Measurements from ENCODE around the gene SH2D3C.
"Not testable (repeated sequence)": the region's sequence is repeated elsewhere in the genome, so short reads cannot be mapped to it uniquely, and the experiment has no call there.

Gene SH2D3C

DNA sequence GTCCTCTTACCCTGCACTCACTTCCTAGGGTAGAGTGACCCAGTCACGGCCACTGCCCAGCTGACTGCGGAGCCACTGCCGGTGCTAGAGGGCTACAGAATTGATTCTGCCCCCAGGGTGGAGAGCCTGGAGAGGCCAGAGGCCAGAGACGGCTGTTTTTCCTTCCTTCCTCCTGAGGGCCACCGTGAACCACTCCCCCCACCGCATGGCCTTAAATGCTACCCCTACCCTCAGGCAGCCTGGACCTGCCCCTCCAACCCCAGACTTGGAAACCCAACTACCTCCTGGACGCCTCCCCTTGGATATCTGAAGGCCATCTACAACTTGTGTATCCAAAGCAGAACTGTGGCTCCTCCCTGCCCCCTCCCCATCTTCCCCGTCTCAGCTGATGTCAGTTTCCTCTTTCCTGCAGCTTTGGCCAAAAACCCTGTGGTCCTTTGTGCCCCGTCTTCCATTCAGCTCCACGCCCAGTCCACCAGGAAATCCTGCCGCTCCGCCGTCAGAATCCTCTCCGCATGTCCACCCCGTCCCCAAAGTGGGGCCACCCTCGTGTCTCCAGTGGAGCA is 16.3 kb downstream of the SH2D3C start:
- DNase-seq = no peak

GRCh38 chr9:127761491-127761956 is 16.9 kb downstream of the SH2D3C start:
- DNase-seq = no peak

DNA sequence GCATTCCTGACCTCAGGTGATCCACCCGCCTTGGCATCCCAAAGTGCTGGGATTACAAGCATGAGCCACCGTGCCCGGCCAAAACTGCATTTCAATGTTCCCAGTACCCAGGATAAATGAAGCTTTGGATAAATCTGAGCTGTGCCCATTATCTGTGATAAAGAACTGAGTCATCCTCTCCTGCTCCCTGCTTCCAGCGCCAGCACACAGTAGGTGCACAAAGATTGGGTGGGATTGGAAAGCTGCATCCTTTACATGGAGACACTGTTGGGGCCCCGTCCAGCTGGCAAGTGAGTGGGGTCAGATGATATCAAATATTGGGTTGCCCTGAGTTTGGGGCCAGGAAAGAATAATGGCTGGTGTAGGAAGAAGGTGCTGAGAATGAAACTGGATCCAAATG is 17.4 kb downstream of the SH2D3C start:
- DNase-seq = no peak

DNA sequence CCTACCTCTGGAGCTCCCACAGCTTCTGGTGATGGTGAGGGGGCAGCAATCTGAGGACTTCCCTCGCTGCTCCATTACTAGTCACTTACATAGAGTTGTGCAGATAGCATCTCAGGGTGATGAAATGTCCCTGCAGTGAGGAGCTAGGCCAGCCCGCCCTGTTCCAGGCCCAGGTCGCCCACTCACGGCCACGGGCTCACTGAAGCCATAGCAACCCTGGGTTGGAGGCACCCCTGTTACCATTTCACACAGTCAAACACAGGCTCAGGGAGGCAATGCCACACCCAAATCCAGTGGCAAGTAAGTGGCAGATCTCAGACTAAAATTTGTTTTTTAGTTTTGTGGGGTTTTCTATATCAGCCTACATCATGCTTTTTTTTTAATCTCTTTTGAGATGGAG is 19.6 kb downstream of the SH2D3C start:
- DNase-seq = no peak

GRCh38 chr9:127756776-127757175 is 21.7 kb downstream of the SH2D3C start:
- not testable (repeated sequence) for DNase-seq

GRCh38 chr9:127756233-127756632 is 22.2 kb downstream of the SH2D3C start:
- no peak for DNase-seq

DNA sequence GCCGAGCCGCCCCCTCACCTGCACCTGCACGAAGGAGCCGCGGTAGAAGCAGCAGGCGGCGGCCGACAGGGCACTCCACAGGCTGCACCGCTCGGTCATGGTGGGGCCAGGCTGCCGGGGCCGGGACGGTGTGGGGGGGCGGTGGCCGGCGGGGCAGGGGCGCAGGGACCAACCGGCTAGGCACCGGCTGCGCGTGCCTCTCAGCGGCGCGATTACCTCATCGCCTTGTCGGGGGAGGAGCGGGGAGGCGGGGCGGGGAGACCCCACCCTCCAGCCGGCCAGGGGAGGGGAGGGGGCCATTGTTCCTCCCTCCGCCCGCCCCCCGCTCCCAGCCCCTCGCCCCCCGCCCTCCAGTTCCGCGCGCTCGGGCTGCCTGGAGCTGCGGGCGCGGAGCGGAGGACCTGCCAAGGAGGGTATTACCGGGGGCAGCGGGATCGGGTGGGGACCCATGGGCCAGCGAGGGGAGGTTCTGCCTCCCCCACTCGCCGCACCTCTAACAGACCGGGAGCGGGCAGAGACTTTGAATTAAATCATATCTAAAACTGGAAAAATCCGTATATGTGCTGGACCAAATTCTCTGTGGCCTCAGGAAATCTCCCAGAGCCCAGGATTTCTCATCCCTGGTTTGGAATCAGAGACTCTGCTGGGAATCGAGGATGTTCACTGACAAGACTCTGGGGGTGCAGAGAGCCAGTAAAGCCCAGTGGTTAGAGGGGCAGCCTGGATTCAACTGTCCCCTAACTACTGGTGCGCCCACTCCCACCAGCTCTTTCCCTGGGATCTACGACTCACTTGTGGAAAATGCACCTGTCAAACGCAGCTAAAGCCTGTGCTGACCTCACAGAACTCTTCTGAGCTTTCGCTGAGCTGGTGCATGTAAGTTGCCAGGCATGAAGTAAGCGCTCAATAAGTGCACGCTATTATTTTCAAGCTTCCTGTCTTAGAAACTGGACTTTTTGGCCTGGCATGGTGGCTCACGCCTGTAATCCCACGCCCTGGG is 23.1 kb downstream of the SH2D3C start:
- no peak for DNase-seq

- no peak for DNase-seq
These were observed 24.1 kb downstream of the SH2D3C start for GRCh38 chr9:127754099-127755060.

- no peak for DNase-seq
These were observed 24.8 kb downstream of the SH2D3C start for GRCh38 chr9:127753622-127754021.

DNA sequence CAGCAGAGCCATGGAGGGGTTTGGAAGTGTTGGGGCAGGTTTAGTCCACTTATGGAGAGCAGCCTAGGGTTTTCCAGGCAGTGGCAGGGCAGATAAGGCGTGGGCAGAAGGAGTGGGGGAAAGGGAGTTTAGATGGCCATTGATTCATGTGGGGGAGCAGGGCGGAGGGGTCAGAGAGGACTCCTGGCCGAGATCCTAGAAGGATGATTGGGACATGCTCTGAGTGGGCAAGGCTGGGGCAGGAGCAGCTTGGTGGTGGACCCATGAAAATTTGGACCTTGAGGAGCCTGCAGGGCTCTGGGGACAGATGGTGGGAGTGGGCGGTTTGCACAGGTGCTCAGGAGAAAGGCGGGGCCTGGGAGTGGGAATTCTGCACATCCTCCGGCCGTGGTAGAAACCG is 25.3 kb downstream of the SH2D3C start:
- no peak for DNase-seq

DNA sequence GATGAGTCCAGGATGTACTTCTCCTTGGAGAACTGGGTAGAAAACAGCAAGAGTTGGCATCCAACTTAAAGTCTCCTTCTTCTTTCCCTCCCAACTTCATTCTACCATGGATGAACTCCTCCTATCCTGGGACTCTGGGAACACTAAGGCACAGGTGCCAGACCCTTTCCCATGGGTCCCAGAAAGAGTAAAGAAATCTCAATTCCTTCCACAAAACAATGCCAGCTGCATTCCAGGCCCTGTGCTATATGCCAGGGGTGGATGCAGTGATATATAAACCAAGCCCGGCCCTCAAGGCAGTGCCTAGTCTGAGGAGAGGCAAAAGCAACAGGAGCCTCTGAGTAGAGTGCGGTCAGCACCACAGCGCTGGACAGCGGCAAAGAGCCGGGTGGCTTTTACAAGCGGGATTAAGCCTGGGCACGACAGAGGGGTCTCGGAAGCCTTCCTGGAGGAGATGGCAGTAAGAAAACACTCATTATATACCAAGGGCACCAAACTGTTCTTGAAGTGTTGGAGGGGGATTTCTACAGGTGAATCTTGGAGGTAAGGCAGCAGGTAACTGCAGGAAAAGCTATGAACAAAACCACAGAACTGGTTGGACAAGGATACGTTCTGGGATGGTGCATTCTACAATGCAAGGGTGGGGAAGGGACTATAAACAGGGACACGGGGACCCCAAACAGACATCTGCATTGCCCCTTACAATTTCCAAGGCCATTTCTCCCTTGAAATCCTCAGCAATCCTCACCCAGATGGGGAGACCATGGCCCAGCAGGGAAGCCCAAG is 27.0 kb downstream of the SH2D3C start:
- DNase-seq = no peak

DNA sequence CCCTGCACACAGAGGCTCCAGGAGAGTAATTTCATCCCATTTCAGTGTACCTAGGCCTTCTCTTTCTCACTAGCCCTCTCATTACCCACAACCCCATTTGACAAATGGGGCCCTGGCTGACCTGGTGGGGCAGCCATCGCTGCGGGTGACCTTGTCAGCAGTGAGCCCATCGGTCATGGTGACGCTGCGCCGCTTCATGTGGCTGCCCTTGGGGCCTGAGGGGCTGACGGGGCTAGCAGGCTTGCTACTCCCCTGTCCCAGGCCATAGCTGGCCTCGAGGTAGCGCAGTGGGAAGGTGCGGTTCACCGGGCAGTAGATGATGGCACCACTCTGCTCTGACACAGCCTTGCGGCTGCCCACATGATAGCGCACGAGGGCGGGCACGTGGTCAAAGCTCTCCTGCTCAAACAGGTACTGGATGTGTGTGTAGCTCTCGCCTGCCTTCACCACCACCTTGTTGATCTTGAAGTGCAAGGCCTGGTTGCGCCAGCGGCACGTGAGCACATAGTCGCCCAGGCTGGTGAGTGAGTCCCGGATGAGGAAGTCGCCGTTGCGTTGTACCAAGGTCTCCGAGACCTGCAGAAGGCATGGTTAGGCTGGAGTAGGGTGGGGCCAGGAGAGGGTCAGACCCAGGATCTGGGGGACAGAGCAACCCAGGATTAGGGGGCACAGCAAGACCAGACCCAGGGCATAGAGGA is 29.2 kb downstream of the SH2D3C start:
- DNase-seq = no peak

DNA sequence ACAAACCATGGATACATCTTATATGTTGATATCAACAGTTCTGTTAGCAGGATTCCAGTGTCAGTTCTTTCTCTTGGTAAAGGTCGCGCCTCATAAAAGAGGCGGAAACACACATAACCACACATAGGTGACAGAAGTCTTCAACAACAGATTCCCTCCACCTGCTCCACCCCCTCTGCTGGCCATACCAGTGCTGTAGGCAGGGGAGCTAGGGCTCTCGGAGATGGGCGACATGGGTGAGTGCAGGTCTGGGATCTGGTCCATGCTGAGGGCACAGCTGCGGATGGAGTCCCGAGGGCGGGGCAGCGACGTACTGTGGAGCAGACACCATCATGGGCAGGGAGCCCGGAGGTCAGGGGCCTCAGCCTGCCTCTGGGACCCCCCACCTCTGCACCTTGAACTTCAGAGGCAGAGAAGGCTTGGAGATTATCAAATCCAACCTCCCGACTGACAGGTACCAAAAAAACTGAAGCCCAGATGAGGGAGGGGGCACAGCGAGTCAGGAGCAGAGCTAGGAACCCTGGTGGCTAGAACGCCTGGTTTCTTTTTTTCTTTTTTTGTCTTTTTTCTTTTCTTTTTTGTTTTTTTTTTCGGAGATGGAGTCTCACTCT is 31.4 kb downstream of the SH2D3C start:
- DNase-seq = no peak

GRCh38 chr9:127744398-127745110 is 33.9 kb downstream of the SH2D3C start:
- DNase-seq = no peak

- DNase-seq = no peak
These were observed 35.9 kb downstream of the SH2D3C start for GRCh38 chr9:127742435-127743088.

DNA sequence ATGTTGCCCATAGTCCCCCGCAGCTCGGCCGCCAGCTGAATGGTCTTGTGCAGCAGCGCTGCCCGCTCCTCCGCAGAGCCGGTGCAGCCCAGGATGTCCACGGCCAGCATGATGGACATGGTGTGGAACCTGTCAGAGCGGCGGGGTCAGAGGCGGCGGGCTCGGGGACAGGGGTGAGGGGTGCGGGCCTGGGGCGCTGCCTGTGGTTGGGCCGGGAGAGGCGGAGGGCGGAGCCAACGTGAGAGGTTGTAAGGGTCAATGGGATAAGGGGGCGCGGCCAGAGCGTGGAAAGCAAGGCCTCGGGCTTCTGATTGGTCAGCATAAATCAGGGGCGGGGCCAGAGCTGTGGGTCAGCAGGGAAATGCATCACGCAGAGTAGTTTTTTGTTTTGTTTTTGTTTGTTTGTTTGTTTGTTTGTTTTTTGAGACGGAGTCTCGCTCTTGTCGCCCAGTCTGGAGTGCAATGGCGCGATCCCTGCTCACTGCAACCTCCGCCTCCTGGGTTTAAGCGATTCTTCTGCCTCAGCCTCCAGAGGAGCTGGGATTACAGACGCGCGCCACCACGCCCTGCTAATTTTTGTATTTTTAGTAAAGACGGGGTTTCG is 36.5 kb downstream of the SH2D3C start:
- DNase-seq = no peak

DNA sequence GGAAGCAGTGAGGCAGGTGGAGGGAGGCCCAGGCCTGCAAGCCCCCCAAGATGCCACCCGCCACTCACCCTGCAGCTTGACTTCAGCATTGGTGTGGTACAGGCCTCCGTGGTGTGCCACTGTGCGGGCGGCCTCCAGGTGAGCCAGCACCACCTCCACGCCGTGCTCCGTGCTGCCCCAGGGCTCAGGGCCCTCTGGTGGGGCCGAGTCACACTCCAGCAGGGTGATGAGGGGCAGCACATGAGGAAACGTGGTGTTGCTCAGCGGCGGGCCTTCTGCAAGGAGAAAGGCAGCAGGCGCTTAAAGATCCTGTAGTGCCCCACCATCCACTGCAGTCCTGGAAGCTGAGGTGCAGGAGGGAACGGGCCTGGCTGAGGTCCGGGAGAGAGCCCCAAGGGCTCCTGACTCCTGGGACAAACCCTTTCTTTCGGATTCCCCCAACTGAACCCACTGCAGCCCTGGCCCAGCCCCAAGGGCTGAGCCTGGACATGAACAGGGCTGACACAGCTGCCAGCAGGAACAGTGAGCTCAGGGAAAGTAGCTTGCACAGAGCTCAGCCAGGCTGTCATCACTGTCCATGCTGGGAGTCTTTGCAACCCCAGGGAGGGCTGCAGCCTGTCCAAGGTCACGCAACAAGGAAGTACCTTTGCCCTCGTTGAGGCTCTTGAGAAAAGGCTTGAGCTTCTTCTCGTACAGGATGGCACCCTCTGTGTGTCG is 38.7 kb downstream of the SH2D3C start:
- DNase-seq = no peak

DNA sequence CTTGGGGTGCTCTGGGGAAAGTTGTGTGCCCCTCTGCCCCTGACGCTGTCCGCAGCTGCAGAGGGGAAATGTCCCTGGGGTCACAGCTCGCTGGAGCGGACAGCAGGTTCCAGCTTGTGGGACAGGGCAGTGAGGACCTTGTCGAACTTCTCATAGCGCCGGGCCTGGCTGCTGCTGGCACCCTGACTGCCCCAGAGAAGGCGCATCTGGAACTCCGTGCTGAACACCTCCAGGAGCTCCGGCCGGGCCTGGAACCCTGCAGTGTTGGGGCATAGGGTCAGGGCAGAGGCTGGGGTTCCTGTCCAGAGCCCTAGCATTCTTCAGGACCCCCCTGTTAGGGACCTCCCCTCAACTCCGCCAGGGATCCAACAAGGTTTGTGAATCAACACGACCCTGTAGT is 39.8 kb downstream of the SH2D3C start:
- DNase-seq = no peak

Measured in activated CD4-positive, CD25-positive, alpha-beta regulatory T cell (primary cell).